Measurements from ENCODE around the gene DNER.

DNER gene

DNA sequence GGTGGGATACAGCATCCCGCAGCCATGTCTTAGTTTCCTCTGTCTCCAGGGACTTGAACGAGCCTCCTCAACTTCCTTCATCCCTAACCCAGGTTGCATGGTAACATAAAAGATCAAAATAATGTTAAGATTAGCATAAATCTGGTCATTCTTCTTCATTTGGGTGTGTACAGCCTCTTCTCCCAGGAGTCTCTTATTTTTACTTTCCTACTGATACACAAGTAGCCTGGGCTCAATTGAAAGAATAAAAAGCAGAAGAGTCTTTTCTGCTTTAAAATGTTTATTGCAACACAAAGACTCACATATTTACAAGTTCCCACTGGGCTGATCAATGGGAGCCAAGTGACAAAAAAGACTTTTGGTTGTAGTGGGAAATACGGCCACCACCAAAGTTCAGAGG is 305.4 kb downstream of the DNER start:
- H4K12ac ChIP-seq (ENCODE audit: low read depth, low read length), result no peak overlapping the region
- peak overlapping the region; percentile 84 for H3K14ac ChIP-seq (ENCODE audit: low read length)
- H3K9ac ChIP-seq (ENCODE audit: low read length), result no peak overlapping the region
- H3K4me3 ChIP-seq (ENCODE audit: low read depth, low read length), result no peak overlapping the region
- H2AFZ ChIP-seq (ENCODE audit: insufficient read depth, low read length, poor library complexity), result peak overlapping the region; percentile 52
- H3K4me1 ChIP-seq (ENCODE audit: control insufficient read depth in 1 of 2, insufficient read depth in 2 of 2, low read length in 2 of 2), result peaks cover 0 to 13% of the 10 kb centered on the region in 2 experiments
- H2BK120ac ChIP-seq (ENCODE audit: insufficient read depth, low read length, poor library complexity), result peak overlapping the region; percentile 99
- H2BK5ac ChIP-seq (ENCODE audit: low read depth, low read length, poor library complexity), result peak overlapping the region; percentile 89
- H4K8ac ChIP-seq (ENCODE audit: low read depth, low read length), result peak overlapping the region; percentile 83
- H3K79me2 ChIP-seq (ENCODE audit: control insufficient read depth, insufficient read depth, low read length, poor library complexity), result no peaks in the 10 kb centered on the region
- DNase-seq, result peak in 1 of 2 donors; percentile 24
- WGBS (ENCODE audit: extremely low coverage, insufficient coverage, insufficient read length), result no CpG with 5 or more reads among the region's 3 CpGs
- H3K79me1 ChIP-seq (ENCODE audit: low read length), result peaks cover 6% of the 10 kb centered on the region
- H3K36me3 ChIP-seq (ENCODE audit: control insufficient read depth in 1 of 2, insufficient read depth in 2 of 2, low read length in 2 of 2), result no peaks in the 10 kb centered on the region
- H3K18ac ChIP-seq (ENCODE audit: low read length), result peak overlapping the region; percentile 87
- H3K4ac ChIP-seq (ENCODE audit: low read depth, low read length), result peak overlapping the region; percentile 47
- H3K4me2 ChIP-seq (ENCODE audit: low read length), result no peak overlapping the region
- peak overlapping the region; percentile 61 for H3K27ac ChIP-seq (ENCODE audit: low read depth, low read length)
- peak overlapping the region; percentile 99 for H2BK12ac ChIP-seq (ENCODE audit: low read length)
- no peak overlapping the region for H2AK5ac ChIP-seq (ENCODE audit: low read length)
- H3K9me3 ChIP-seq (ENCODE audit: insufficient read depth, low read depth, low read length), result no peaks in the 10 kb centered on the region
- peak overlapping the region; percentile 95 for H4K91ac ChIP-seq (ENCODE audit: low read depth, low read length)
- no peak overlapping the region for H3K23ac ChIP-seq (ENCODE audit: low read length)
- no peaks in the 10 kb centered on the region for H3K27me3 ChIP-seq (ENCODE audit: insufficient read depth, low read length)

DNA sequence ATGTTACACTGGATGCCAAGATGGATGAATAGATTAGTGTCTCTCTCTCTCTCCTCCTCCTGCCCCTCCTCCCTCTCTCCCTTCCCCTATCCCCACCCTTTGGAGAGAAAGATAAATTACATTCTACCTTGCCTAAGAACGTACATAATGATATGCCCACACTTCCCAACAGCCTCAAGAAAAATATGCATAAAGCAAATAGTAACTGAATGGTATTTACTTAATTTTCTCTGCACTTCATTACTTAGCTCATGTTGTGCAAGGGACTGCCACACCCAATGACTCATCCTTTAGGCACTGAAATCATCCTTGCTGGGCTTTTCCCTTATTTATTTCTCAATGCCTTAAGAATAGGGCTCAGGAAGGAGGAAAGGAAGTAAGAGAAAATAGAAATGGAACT is 306.0 kb downstream of the DNER start:
- no CpG with 5 or more reads among the region's 1 CpG for WGBS (ENCODE audit: extremely low coverage, insufficient coverage, insufficient read length)
- peak; percentile 95 to 97 for DNase-seq
- H3K27me3 ChIP-seq (ENCODE audit: insufficient read depth, low read length), result no peaks in the 10 kb centered on the region

DNA sequence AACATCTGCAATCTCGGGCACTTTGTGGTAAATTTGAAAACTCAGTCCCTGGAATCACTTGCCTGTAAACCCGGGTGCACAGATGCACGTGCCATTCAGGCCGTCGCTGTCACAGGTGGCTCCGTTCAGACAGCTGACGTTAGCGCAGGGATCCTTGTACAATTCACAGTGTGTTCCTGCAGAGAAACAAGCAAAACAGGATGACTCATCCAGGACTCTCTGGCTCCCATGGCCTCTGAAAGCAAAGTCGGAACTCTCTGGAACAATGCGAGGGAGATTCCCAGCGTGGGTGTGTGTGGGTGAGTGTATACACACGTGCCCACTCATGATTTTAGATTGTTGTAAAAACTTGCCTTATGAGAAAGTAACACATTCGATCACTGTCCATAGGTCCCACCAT is 307.2 kb downstream of the DNER start:
- peaks cover 0 to 13% of the 10 kb centered on the region in 2 experiments for H3K4me1 ChIP-seq (ENCODE audit: control insufficient read depth in 1 of 2, insufficient read depth in 2 of 2, low read length in 2 of 2)
- no peak overlapping the region for H3K4ac ChIP-seq (ENCODE audit: low read depth, low read length)
- no peak overlapping the region for H3K27ac ChIP-seq (ENCODE audit: low read depth, low read length)
- no peaks in the 10 kb centered on the region for H3K27me3 ChIP-seq (ENCODE audit: insufficient read depth, low read length)
- peak; percentile 80 to 86 for DNase-seq
- no peak overlapping the region for H2BK12ac ChIP-seq (ENCODE audit: low read length)
- no peak overlapping the region for H3K18ac ChIP-seq (ENCODE audit: low read length)
- no peaks in the 10 kb centered on the region for H3K9me3 ChIP-seq (ENCODE audit: insufficient read depth, low read depth, low read length)
- H3K79me2 ChIP-seq (ENCODE audit: control insufficient read depth, insufficient read depth, low read length, poor library complexity), result no peaks in the 10 kb centered on the region
- no peak overlapping the region for H2AK5ac ChIP-seq (ENCODE audit: low read length)
- H4K12ac ChIP-seq (ENCODE audit: low read depth, low read length), result no peak overlapping the region
- no CpG with 5 or more reads among the region's 13 CpGs for WGBS (ENCODE audit: extremely low coverage, insufficient coverage, insufficient read length)
- H2BK120ac ChIP-seq (ENCODE audit: insufficient read depth, low read length, poor library complexity), result peak overlapping the region; percentile 30
- H4K91ac ChIP-seq (ENCODE audit: low read depth, low read length), result no peak overlapping the region
- H2AFZ ChIP-seq (ENCODE audit: insufficient read depth, low read length, poor library complexity), result no peak overlapping the region
- H4K8ac ChIP-seq (ENCODE audit: low read depth, low read length), result no peak overlapping the region
- no peak overlapping the region for H3K23ac ChIP-seq (ENCODE audit: low read length)
- H3K4me2 ChIP-seq (ENCODE audit: low read length), result no peak overlapping the region
- no peak overlapping the region for H3K9ac ChIP-seq (ENCODE audit: low read length)
- H3K14ac ChIP-seq (ENCODE audit: low read length), result no peak overlapping the region
- no peak overlapping the region for H3K4me3 ChIP-seq (ENCODE audit: low read depth, low read length)
- peaks cover 6% of the 10 kb centered on the region for H3K79me1 ChIP-seq (ENCODE audit: low read length)
- H2BK5ac ChIP-seq (ENCODE audit: low read depth, low read length, poor library complexity), result no peak overlapping the region
- no peaks in the 10 kb centered on the region for H3K36me3 ChIP-seq (ENCODE audit: control insufficient read depth in 1 of 2, insufficient read depth in 2 of 2, low read length in 2 of 2)

More for the DNA sequence above, 306.0 kb downstream of the DNER start:
- Histone ChIP-seq H3K4ac (ENCODE audit: low read depth, low read length) (no peak overlapping the region), H3K9me3 (ENCODE audit: insufficient read depth, low read depth, low read length) (no peaks in the 10 kb centered on the region), H2BK5ac (ENCODE audit: low read depth, low read length, poor library complexity) (no peak overlapping the region), H3K4me1 (ENCODE audit: control insufficient read depth in 1 of 2, insufficient read depth in 2 of 2, low read length in 2 of 2) (peaks cover 0 to 13% of the 10 kb centered on the region in 2 experiments), H4K8ac (ENCODE audit: low read depth, low read length) (no peak overlapping the region), H2BK12ac (ENCODE audit: low read length) (no peak overlapping the region), H4K12ac (ENCODE audit: low read depth, low read length) (no peak overlapping the region), H3K14ac (ENCODE audit: low read length) (no peak overlapping the region), H3K4me2 (ENCODE audit: low read length) (no peak overlapping the region), H3K4me3 (ENCODE audit: low read depth, low read length) (no peak overlapping the region), H3K23ac (ENCODE audit: low read length) (no peak overlapping the region), H3K27ac (ENCODE audit: low read depth, low read length) (no peak overlapping the region), H4K91ac (ENCODE audit: low read depth, low read length) (no peak overlapping the region), H3K79me1 (ENCODE audit: low read length) (peaks cover 6% of the 10 kb centered on the region), H3K9ac (ENCODE audit: low read length) (no peak overlapping the region), H2AK5ac (ENCODE audit: low read length) (no peak overlapping the region), H3K18ac (ENCODE audit: low read length) (no peak overlapping the region), H3K36me3 (ENCODE audit: control insufficient read depth in 1 of 2, insufficient read depth in 2 of 2, low read length in 2 of 2) (no peaks in the 10 kb centered on the region), H2AFZ (ENCODE audit: insufficient read depth, low read length, poor library complexity) (no peak overlapping the region), H2BK120ac (ENCODE audit: insufficient read depth, low read length, poor library complexity) (no peak overlapping the region), H3K79me2 (ENCODE audit: control insufficient read depth, insufficient read depth, low read length, poor library complexity) (no peaks in the 10 kb centered on the region)

DNA sequence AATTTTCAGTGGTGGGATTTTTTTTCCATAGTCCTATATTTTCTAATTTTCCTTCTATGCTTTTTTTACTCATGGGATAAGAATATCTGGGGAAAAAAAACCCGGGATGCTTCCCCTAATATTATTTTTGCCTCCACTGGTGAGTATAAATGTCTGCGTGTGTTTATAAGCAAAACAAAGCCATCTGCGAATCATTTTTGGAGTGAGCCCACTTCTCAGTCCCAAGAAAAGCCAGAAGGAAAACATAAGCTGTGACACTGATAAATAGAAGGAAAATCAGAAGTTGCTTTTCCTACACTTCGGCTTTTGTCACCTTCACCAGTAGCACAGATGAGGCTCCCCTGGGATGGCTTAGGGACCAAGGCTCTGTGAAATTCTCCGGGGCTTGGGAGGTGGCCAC is 308.6 kb downstream of the DNER start:
- H4K8ac ChIP-seq (ENCODE audit: low read depth, low read length), result no peak overlapping the region
- WGBS (ENCODE audit: extremely low coverage, insufficient coverage, insufficient read length), result no CpG with 5 or more reads among the region's 5 CpGs
- H3K23ac ChIP-seq (ENCODE audit: low read length), result no peak overlapping the region
- no peaks in the 10 kb centered on the region for H3K36me3 ChIP-seq (ENCODE audit: control insufficient read depth in 1 of 2, insufficient read depth in 2 of 2, low read length in 2 of 2)
- H4K91ac ChIP-seq (ENCODE audit: low read depth, low read length), result peak overlapping the region; percentile 5
- no peak overlapping the region for H3K27ac ChIP-seq (ENCODE audit: low read depth, low read length)
- no peak overlapping the region for H2BK5ac ChIP-seq (ENCODE audit: low read depth, low read length, poor library complexity)
- peak overlapping the region; percentile 80 for H2BK120ac ChIP-seq (ENCODE audit: insufficient read depth, low read length, poor library complexity)
- H2BK12ac ChIP-seq (ENCODE audit: low read length), result peak overlapping the region; percentile 87
- peaks cover 0 to 13% of the 10 kb centered on the region in 2 experiments for H3K4me1 ChIP-seq (ENCODE audit: control insufficient read depth in 1 of 2, insufficient read depth in 2 of 2, low read length in 2 of 2)
- H2AK5ac ChIP-seq (ENCODE audit: low read length), result no peak overlapping the region
- peak overlapping the region; percentile 75 for H3K18ac ChIP-seq (ENCODE audit: low read length)
- H3K79me1 ChIP-seq (ENCODE audit: low read length), result peaks cover 6% of the 10 kb centered on the region
- no peaks in the 10 kb centered on the region for H3K79me2 ChIP-seq (ENCODE audit: control insufficient read depth, insufficient read depth, low read length, poor library complexity)
- H4K12ac ChIP-seq (ENCODE audit: low read depth, low read length), result no peak overlapping the region
- no peaks in the 10 kb centered on the region for H3K27me3 ChIP-seq (ENCODE audit: insufficient read depth, low read length)
- H3K4ac ChIP-seq (ENCODE audit: low read depth, low read length), result no peak overlapping the region
- DNase-seq, result no peak
- no peaks in the 10 kb centered on the region for H3K9me3 ChIP-seq (ENCODE audit: insufficient read depth, low read depth, low read length)
- no peak overlapping the region for H3K4me2 ChIP-seq (ENCODE audit: low read length)
- no peak overlapping the region for H2AFZ ChIP-seq (ENCODE audit: insufficient read depth, low read length, poor library complexity)
- H3K14ac ChIP-seq (ENCODE audit: low read length), result no peak overlapping the region
- no peak overlapping the region for H3K4me3 ChIP-seq (ENCODE audit: low read depth, low read length)
- no peak overlapping the region for H3K9ac ChIP-seq (ENCODE audit: low read length)

All from trophoblast cell (in vitro differentiated cells and primary cell).